ENCODE data around the gene INO80E. TPM values are rescaled to one million over a fixed set of nuclear protein-coding genes. Genes with fewer than 3 reads are reported as not detected.

INO80E gene
- polyA plus RNA-seq, 1 of the 3 experiments (the other 2 are of a cell fraction), result 46.6 TPM

- H3K4me1 ChIP-seq (ENCODE audit: control insufficient read depth in 1 of 2, insufficient read depth in 2 of 2, low read depth in 1 of 2, low read length in 1 of 2), result peaks cover 0 to 21% of the 10 kb centered on the region in 2 experiments; a peak in 1 of 4 replicates
- ChIA-PET POLR2A (no interaction called here), CTCF (interaction anchor here (0.9 kb wide), 1 partner anchor 17 kb away, joined by 3 read pairs; no protein-coding TSS in a partner anchor)
- H3K27me3 ChIP-seq (ENCODE audit: insufficient read depth), result no peaks in the 10 kb centered on the region
- WGBS (ENCODE audit: low lambda C conversion rate), result 62% methylated on average over 14 of the region's 20 CpGs
- H3K9me3 ChIP-seq, result no peaks in the 10 kb centered on the region
- H3K27ac ChIP-seq (ENCODE audit: low read depth in 2 of 2, low read length in 1 of 2), result no peak overlapping the region
- H4K20me1 ChIP-seq (ENCODE audit: insufficient read depth), result no peaks in the 10 kb centered on the region
- H2AFZ ChIP-seq (ENCODE audit: low read depth), result no peak overlapping the region
- no peaks in the 10 kb centered on the region for H3K79me2 ChIP-seq (ENCODE audit: insufficient read depth)
- H3F3A ChIP-seq (replicated peaks; ENCODE audit: insufficient read depth), result peaks cover 6% of the 10 kb centered on the region
- no peak overlapping the region for H3K4me2 ChIP-seq
- TF ChIP-seq PBX3 (IDR thresholded peaks at IDR 0.05), result no peak
- no peak for TF ChIP-seq MXI1 (IDR thresholded peaks at IDR 0.05; ENCODE audit: low read depth, low read length)
- no peak for TF ChIP-seq MAX (IDR thresholded peaks at IDR 0.05; ENCODE audit: low read depth)
- TF ChIP-seq SIN3A (IDR thresholded peaks at IDR 0.05; ENCODE audit: borderline replicate concordance, low read depth, low read length), result no peak
- no peak for TF ChIP-seq SMC3 (IDR thresholded peaks at IDR 0.05; ENCODE audit: low read depth, low read length)
- no peak for TF ChIP-seq USF1 (IDR thresholded peaks at IDR 0.05; ENCODE audit: borderline replicate concordance, low read depth)
- no peaks in the 10 kb centered on the region for H3K9me2 ChIP-seq
- no peak overlapping the region for H3K4me3 ChIP-seq (ENCODE audit: low read depth in 2 of 2, low read length in 1 of 2)
- no peaks in the 10 kb centered on the region for H3K36me3 ChIP-seq (replicated peaks in 1 of 2; ENCODE audit: control insufficient read depth in 1 of 2, insufficient read depth in 2 of 2, low read length in 1 of 2)
- no peak for DNase-seq
- no peak overlapping the region for H3K9ac ChIP-seq
Measured at GRCh38 chr16:30025156-30025555, 29.1 kb downstream of the INO80E start.

GRCh38 chr16:30025574-30025973 lies 29.5 kb downstream of the INO80E start:
- H3K79me2 ChIP-seq (ENCODE audit: insufficient read depth), result no peaks in the 10 kb centered on the region
- 60% methylated on average over 7 of the region's 7 CpGs for WGBS (ENCODE audit: low lambda C conversion rate)
- ChIA-PET CTCF (no interaction called here), POLR2A (no interaction called here)
- H2AFZ ChIP-seq (ENCODE audit: low read depth), result no peak overlapping the region
- no peaks in the 10 kb centered on the region for H3K36me3 ChIP-seq (replicated peaks in 1 of 2; ENCODE audit: control insufficient read depth in 1 of 2, insufficient read depth in 2 of 2, low read length in 1 of 2)
- no peak overlapping the region for H3K27ac ChIP-seq (ENCODE audit: low read depth in 2 of 2, low read length in 1 of 2)
- H3K9ac ChIP-seq, result no peak overlapping the region
- H3K9me3 ChIP-seq, result no peaks in the 10 kb centered on the region
- H4K20me1 ChIP-seq (ENCODE audit: insufficient read depth), result no peaks in the 10 kb centered on the region
- peaks cover 6% of the 10 kb centered on the region for H3F3A ChIP-seq (replicated peaks; ENCODE audit: insufficient read depth)
- no peak overlapping the region for H3K4me3 ChIP-seq (ENCODE audit: low read depth in 2 of 2, low read length in 1 of 2)
- no peak overlapping the region for H3K4me2 ChIP-seq
- no peaks in the 10 kb centered on the region for H3K27me3 ChIP-seq (ENCODE audit: insufficient read depth)
- H3K4me1 ChIP-seq (ENCODE audit: control insufficient read depth in 1 of 2, insufficient read depth in 2 of 2, low read depth in 1 of 2, low read length in 1 of 2), result peaks cover 0 to 21% of the 10 kb centered on the region in 2 experiments; a peak in 1 of 4 replicates
- no peaks in the 10 kb centered on the region for H3K9me2 ChIP-seq
- DNase-seq, result no peak
- TF ChIP-seq TEAD4 (IDR thresholded peaks at IDR 0.05; ENCODE audit: borderline replicate concordance, insufficient read depth), result no peak
- TF ChIP-seq ZBTB33 (IDR thresholded peaks at IDR 0.05; ENCODE audit: borderline replicate concordance, low read depth), result no peak
- TF ChIP-seq ELF1 (IDR thresholded peaks at IDR 0.05), result no peak
- TF ChIP-seq EP300 (IDR thresholded peaks at IDR 0.05; ENCODE audit: borderline replicate concordance in 1 of 2, low read depth in 1 of 2, low read length in 1 of 2), result no peak
- TF ChIP-seq MAX (IDR thresholded peaks at IDR 0.05; ENCODE audit: low read depth), result no peak
- no peak for TF ChIP-seq NRF1 (IDR thresholded peaks at IDR 0.05; ENCODE audit: low read depth, low read length)
- no peak for TF ChIP-seq CHD2 (IDR thresholded peaks at IDR 0.05; ENCODE audit: low read length, partially characterized antibody)
- no peak for TF ChIP-seq CTCF (IDR thresholded peaks at IDR 0.05)
- TF ChIP-seq TCF12 (IDR thresholded peaks at IDR 0.05), result no peak
- no peak for TF ChIP-seq PBX3 (IDR thresholded peaks at IDR 0.05)
- no peak for TF ChIP-seq MXI1 (IDR thresholded peaks at IDR 0.05; ENCODE audit: low read depth, low read length)
- TF ChIP-seq JUND (IDR thresholded peaks at IDR 0.05), result no peak
- no peak for TF ChIP-seq REST (IDR thresholded peaks at IDR 0.05; ENCODE audit: low read depth, low read length)

Data from SK-N-SH (cell line).